ENCODE results near the gene RPUSD2.

RPUSD2 gene

DNA sequence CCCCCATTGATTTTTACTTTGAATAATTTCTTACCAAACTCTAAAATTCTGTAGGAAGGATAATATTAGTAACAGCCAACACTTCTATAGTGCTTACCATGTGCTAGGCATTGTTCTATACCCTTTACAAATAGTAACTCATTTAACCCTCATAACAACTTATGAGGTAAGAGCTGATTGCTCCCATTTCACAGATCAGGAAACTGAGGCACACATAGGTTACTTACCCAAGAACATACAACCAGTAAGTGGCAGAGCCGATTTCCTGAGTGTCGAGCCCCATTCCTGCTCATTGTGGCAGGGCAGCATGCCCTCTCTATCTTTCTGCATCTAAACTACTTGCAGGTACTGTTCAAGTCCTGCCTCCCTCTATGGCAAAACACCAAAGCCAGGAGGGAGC is 13.2 kb upstream of the RPUSD2 start:
- Histone ChIP-seq H3K9me2 (ENCODE audit: low read depth, low read length) (no peaks in the 10 kb centered on the region), H3K9ac (ENCODE audit: low read length) (no peak overlapping the region), H3F3A (ENCODE audit: insufficient read depth, low read length) (no peaks in the 10 kb centered on the region), H3K79me2 (ENCODE audit: insufficient read depth, low read length) (no peaks in the 10 kb centered on the region), H4K20me1 (ENCODE audit: insufficient read depth, low read length) (no peaks in the 10 kb centered on the region), H3K9me3 (ENCODE audit: low read length) (no peaks in the 10 kb centered on the region), H3K4me1 (ENCODE audit: insufficient read depth, low read length, severe bottlenecking) (peaks cover 23% of the 10 kb centered on the region), H3K27me3 (ENCODE audit: insufficient read depth, low read length) (no peaks in the 10 kb centered on the region), H3K4me2 (ENCODE audit: low read length) (no peak overlapping the region), H2AFZ (ENCODE audit: low read length) (no peak overlapping the region), H3K36me3 (ENCODE audit: insufficient read depth, low read length) (peaks cover 46% of the 10 kb centered on the region), H3K4me3 (ENCODE audit: low read depth, low read length, poor library complexity, severe bottlenecking) (no peak overlapping the region), H3K27ac (ENCODE audit: low read depth, low read length, poor library complexity, severe bottlenecking) (no peak overlapping the region)
- no peak for TF ChIP-seq EZH2 (IDR thresholded peaks at IDR 0.05; ENCODE audit: borderline replicate concordance, low read length)
- TF ChIP-seq, protein P1, sequence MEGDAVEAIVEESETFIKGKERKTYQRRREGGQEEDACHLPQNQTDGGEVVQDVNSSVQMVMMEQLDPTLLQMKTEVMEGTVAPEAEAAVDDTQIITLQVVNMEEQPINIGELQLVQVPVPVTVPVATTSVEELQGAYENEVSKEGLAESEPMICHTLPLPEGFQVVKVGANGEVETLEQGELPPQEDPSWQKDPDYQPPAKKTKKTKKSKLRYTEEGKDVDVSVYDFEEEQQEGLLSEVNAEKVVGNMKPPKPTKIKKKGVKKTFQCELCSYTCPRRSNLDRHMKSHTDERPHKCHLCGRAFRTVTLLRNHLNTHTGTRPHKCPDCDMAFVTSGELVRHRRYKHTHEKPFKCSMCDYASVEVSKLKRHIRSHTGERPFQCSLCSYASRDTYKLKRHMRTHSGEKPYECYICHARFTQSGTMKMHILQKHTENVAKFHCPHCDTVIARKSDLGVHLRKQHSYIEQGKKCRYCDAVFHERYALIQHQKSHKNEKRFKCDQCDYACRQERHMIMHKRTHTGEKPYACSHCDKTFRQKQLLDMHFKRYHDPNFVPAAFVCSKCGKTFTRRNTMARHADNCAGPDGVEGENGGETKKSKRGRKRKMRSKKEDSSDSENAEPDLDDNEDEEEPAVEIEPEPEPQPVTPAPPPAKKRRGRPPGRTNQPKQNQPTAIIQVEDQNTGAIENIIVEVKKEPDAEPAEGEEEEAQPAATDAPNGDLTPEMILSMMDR (IDR thresholded peaks at IDR 0.05; ENCODE audit: low read length): no peak

DNA sequence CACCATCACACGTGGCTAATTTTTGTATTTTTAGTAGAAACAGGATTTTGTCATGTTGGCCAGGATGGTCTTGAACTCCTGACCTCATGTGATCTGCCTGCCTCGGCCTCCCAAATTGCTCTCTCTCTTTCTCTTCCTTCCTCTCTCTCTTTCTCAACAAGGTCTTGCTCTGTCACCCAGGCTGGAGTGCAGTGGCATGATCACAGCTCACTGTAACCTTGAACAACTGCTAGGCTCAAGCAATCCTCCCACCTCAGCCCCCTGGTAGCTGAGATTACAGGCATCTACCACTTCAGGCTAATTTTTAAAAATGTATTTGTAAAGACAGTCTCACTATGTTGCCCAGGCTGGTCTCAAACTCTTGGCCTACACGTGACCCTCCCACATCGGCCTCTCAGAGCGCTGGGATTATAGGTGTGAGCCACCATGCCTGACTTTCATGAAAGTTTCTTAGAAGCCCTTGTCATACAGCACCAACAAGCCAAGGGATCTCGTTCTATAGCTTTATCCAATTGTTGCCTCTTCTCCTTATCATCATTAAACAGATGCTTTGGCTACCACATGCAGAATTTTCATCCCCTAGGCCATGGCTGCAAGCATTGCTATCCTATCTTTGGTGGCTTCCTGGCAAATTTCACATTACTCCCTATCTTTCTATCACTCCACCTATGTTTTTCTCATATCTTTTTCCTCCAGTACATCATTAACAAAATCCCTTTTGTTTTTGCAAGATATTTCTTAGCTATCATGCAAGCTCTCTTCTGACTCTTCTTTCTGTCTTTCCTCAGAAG is 10.0 kb upstream of the RPUSD2 start:
- Histone ChIP-seq H3F3A (ENCODE audit: insufficient read depth, low read length) (no peaks in the 10 kb centered on the region), H3K27ac (ENCODE audit: low read depth, low read length, poor library complexity, severe bottlenecking) (no peak overlapping the region), H3K9me3 (ENCODE audit: low read length) (no peaks in the 10 kb centered on the region), H3K4me1 (ENCODE audit: insufficient read depth, low read length, severe bottlenecking) (peaks cover 17% of the 10 kb centered on the region), H3K36me3 (ENCODE audit: insufficient read depth, low read length) (peaks cover 53% of the 10 kb centered on the region), H3K4me2 (ENCODE audit: low read length) (no peak overlapping the region), H3K79me2 (ENCODE audit: insufficient read depth, low read length) (no peaks in the 10 kb centered on the region), H3K9me2 (ENCODE audit: low read depth, low read length) (no peaks in the 10 kb centered on the region), H4K20me1 (ENCODE audit: insufficient read depth, low read length) (no peaks in the 10 kb centered on the region), H3K9ac (ENCODE audit: low read length) (no peak overlapping the region), H3K27me3 (ENCODE audit: insufficient read depth, low read length) (no peaks in the 10 kb centered on the region), H2AFZ (ENCODE audit: low read length) (no peak overlapping the region), H3K4me3 (ENCODE audit: low read depth, low read length, poor library complexity, severe bottlenecking) (no peak overlapping the region)
- TF ChIP-seq, protein P1 (IDR thresholded peaks at IDR 0.05; ENCODE audit: low read length): no peak
- TF ChIP-seq EZH2 (IDR thresholded peaks at IDR 0.05; ENCODE audit: borderline replicate concordance, low read length): no peak

DNA sequence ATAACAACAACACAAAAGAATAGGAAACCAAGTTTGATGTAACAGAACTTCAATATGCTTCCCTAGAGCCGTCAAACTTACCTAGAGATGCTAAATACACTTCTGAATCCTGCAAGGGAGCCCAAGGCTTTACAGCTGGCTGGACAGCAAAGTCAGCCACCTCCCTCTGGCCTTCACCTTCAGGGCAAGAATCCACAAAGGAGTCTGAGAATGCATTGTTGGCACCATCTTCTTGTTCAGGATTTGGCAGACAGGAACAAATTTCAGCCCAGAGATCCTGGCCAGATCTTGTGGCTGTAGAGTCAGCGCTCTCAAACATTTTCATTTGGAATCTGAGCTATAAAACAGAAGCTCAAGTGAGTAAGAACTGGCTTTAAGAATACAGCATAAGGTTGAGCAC is 6.4 kb upstream of the RPUSD2 start:
- H3K9me3 ChIP-seq (ENCODE audit: low read length): no peaks in the 10 kb centered on the region
- no peak overlapping the region for H3K27ac ChIP-seq (ENCODE audit: low read depth, low read length, poor library complexity, severe bottlenecking)
- H3K9ac ChIP-seq (ENCODE audit: low read length): no peak overlapping the region
- H3K4me3 ChIP-seq (ENCODE audit: low read depth, low read length, poor library complexity, severe bottlenecking): no peak overlapping the region
- no peak for TF ChIP-seq EZH2 (IDR thresholded peaks at IDR 0.05; ENCODE audit: borderline replicate concordance, low read length)
- TF ChIP-seq, protein P1 (IDR thresholded peaks at IDR 0.05; ENCODE audit: low read length): no peak
- H3K9me2 ChIP-seq (ENCODE audit: low read depth, low read length): no peaks in the 10 kb centered on the region
- peaks cover 25% of the 10 kb centered on the region; the same call in 1 of the 2 replicates for H3K36me3 ChIP-seq (ENCODE audit: insufficient read depth, low read length)
- no peaks in the 10 kb centered on the region for H3K79me2 ChIP-seq (ENCODE audit: insufficient read depth, low read length)
- H2AFZ ChIP-seq (ENCODE audit: low read length): no peak overlapping the region
- peaks cover 29% of the 10 kb centered on the region for H3K4me1 ChIP-seq (ENCODE audit: insufficient read depth, low read length, severe bottlenecking)
- no peak overlapping the region for H3K4me2 ChIP-seq (ENCODE audit: low read length)
- no peaks in the 10 kb centered on the region for H3K27me3 ChIP-seq (ENCODE audit: insufficient read depth, low read length)
- H3F3A ChIP-seq (ENCODE audit: insufficient read depth, low read length): no peaks in the 10 kb centered on the region
- no peaks in the 10 kb centered on the region for H4K20me1 ChIP-seq (ENCODE audit: insufficient read depth, low read length)

Data from OCI-LY1 (cell line).